Heart right ventricle (tissue), 16 donors: Measurements from ENCODE around the gene DTX2. TPM values are rescaled to one million over a fixed set of nuclear protein-coding genes. Genes with fewer than 3 reads are reported as not detected.
A peak's percentile ranks its signal among the peaks of the same experiment; 100 is the strongest.
"Not testable (repeated sequence)": the region's sequence is repeated elsewhere in the genome, so short reads cannot be mapped to it uniquely, and the experiment has no call there.

Experiments
- ATAC-seq, 8 donors: fragments of 200-7000 bp; cut with Tn5 transposase; one replicate each; pipeline ENCODE4 v1.9.1; 2020; ENCODE audit warnings: mild to moderate bottlenecking in 8 of 8, moderate library complexity in 8 of 8, moderate number of reproducible peaks in 1 of 8
- DNase-seq, 2 donors: peaks; one replicate each; pipeline ENCODE4 v3.0.0-alpha.2; 2020
- H3K27ac ChIP-seq, 10 donors: fragments of 200-600 bp; sonication (generic) in 2 of 10; one replicate each; pipeline versions ENCODE4 v1.5.0 to v1.8.0; 2020 to 2022; ENCODE audit warnings: mild to moderate bottlenecking in 3 of 10
- H3K27me3 ChIP-seq, 7 donors: fragments of 200-600 bp; one replicate each; pipeline ENCODE4 v1.8.0; 2021 to 2022; ENCODE audit warnings: mild to moderate bottlenecking in 2 of 7
- H3K36me3 ChIP-seq, 9 donors: fragments of 200-600 bp; sonication (generic) in 1 of 9; one replicate each; pipeline versions ENCODE4 v1.5.0 to v1.8.0; 2020 to 2022; ENCODE audit warnings: mild to moderate bottlenecking in 2 of 9
- H3K4me1 ChIP-seq, 9 donors: fragments of 200-600 bp; sonication (generic) in 1 of 9; one replicate each; pipeline versions ENCODE4 v1.5.0 to v1.8.0; 2020 to 2022; ENCODE audit warnings: mild to moderate bottlenecking in 4 of 9
- H3K4me3 ChIP-seq, 10 donors: fragments of 200-600 bp; sonication (generic) in 2 of 10; one replicate each; pipeline versions ENCODE4 v1.5.0 to v1.8.0; 2020 to 2022; ENCODE audit warnings: mild to moderate bottlenecking in 7 of 10, moderate library complexity in 2 of 10
- H3K9me3 ChIP-seq, 11 donors: fragments of 200-600 bp in 10 of 11; sonication (generic) in 2 of 11; one replicate each; pipeline versions ENCODE4 v1.5.0 to v1.8.0; 2013 to 2022; ENCODE audit warnings: mild to moderate bottlenecking in 2 of 11, control low read depth in 1 of 11, moderate library complexity in 1 of 11
- CTCF ChIP-seq, 9 donors: fragments of 200-600 bp; sonication (generic) in 2 of 9; IDR thresholded peaks; one replicate each; pipeline versions ENCODE4 v1.5.0 to v1.8.0; 2021 to 2022; ENCODE audit warnings: antibody characterized with exemption in 9 of 9, mild to moderate bottlenecking in 5 of 9, moderate library complexity in 1 of 9
- WGBS, 2 donors: extraction: QIAGEN DNeasy Blood & Tissue Kit; methylation state at CpG; one replicate each; pipeline ENCODE4 v1.1.7; 2013; ENCODE audit warnings: inconsistent platforms in 1 of 2; 5-methylcytosine and 5-hydroxymethylcytosine counted together
- intact Hi-C, 10 donors: fragments of 100-400 bp; cut with DNase I; formaldehyde crosslinking; loops; one replicate each; pipeline versions ENCODE4 v1.11.1 to v1.14.2; 2022
- long read RNA-seq, 3 donors: library from polyadenylated mRNA; unstranded; transcript quantifications; one replicate each; pipeline ENCODE4 v2.0.0, GENCODE V29; 2020 to 2021
- polyA plus RNA-seq, 2 donors: library from polyadenylated mRNA; stranded (reverse); fragments of 200-250 nt; gene quantifications; one replicate each; pipeline ENCODE4 v1.2.3, GENCODE V29; 2013
- total RNA-seq, 10 donors: library from RNA; stranded (reverse); fragmentation: NEBNext Ultra II Directional in 3 of 10; extraction: Animal tissue kit (Norgen Biotek cat#: 25700) in 3 of 10; gene quantifications; one replicate each; pipeline versions ENCODE4 v1.2.1 to v1.2.4, GENCODE V29; 2021 to 2023
- donor health status: Arrhythmogenic right ventricular cardiomyopathy.
- donor health status: ischemic (EF 13 %, LVEDD 7.1; RV severe dilation, severe dysfunction).
- donor health status: healthy with polysubstance abuse.
- donor health status: DM: no; HTN: yes; CAD: no.
- donor health status: DM: no; HTN: no; CAD: no.
- donor health status: ischemic (EF 25% LVEDD 6.9; RV normal size, moderate dysfunction).
- donor health status: ischemic (EF 25% LVEDD 5.7; RV mildly dilated, moderate dysfunction).
- donor health status: healthy.
- donor health status: DM: yes; HTN: yes; CAD: no.
- donor health status: Ischemic cardiomyopathy.
- donor health status: ischemic (EF 35%, LVEDD 5.7; RV mildly dilated, moderate dysfunction).
- donor health status: nonischemic (EF 11% LVEDD 7.7; RV severe dilation, severe dysfunction).
- donor health status: DM: yes; HTN: yes; CAD: no.
- donor health status: PGD.
- donor health status: ischemic (EF 29% LVEDD 5.4; RV normal size, mild dysfunction).
- donor health status: nonischemic (EF 23%, LVEDD 6.1; RV moderate dilation, normal function).

Gene DTX2
- total RNA-seq = 10 to 100 TPM in 2 of 10 donors, 1 to 10 TPM in 8; 5.8 to 11.4 (median 8.1) TPM
- 10 to 100 TPM; 11.2 to 23.4 TPM for polyA plus RNA-seq
- long read RNA-seq, donor 1, partial matches to known transcripts = 5 of 12 reads
- long read RNA-seq, donor 1, other reads (novel, unspliced or antisense) = 3 of 12 reads
- long read RNA-seq, donor 2, partial matches to known transcripts = 3 of 6 reads
- long read RNA-seq, donor 2, other reads (novel, unspliced or antisense) = 3 of 6 reads
- long read RNA-seq, donor 3, partial matches to known transcripts = 15 of 23 reads
- long read RNA-seq, donor 3, other reads (novel, unspliced or antisense) = 5 of 23 reads

DNA sequence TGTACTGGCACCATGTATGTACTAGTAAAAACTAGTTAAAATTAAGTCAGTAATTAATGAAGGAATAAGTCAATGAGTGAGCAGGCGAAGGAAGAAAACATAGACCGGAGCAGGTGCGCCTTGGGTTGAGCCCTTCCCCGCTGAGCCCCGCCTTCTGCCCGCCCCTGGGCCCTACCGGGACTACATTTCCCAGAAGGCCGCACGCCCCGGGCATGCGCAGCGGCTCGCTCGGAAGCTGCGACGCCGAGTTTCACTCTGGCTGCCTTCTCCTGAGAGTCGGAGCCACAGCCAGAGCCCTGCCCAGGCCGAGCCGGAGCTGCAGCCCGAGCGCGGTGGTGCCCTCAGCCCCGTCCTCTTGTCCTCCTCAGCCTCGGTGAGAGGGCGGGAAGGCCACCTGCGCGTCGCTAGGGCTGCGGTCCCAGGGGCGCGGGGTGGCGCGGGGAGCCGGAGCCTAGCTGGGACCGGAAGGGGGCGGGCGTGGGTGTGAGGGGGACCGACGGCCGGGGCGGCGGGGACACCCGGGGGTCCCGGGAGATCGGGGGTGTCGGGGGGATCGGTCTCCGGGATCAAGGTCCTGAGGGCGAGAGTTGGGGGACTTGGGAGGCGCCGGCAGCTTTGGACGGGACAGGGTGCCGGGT is at the start of gene DTX2:
Gene DTX2, plus strand, starts transcription at position 246 of the 638 bp plus-strand sequence. CDS start 18,801 bp downstream, outside the sequence.
- intact Hi-C loops = not testable (repeated sequence)
- WGBS, 2 donors = 0% methylated on average over 15 to 16 of the region's 54 CpGs
- DNase-seq = peak in 1 of 2 donors; percentile 33

DNA sequence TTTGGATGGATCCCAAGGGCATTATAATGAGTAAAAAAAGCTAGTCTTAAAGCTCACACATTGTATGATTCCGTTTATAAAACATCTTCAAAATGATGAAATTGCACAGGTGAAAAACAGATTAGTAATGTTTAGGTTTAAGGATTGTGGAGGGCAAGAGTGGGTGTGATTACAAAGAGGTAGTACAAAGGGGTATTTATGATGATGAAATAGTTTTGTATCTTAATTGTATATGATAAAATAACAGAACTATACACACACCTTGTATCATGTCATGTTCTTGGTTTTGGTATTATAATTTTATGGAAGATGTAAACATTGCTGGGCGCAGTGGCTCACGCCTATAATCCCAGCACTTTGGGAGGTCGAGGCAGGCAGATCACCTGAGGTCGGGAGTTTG is 49.3 kb upstream of the DTX2 start:
- Histone ChIP-seq H3K36me3 (no peaks in the 10 kb centered on the region), H3K9me3 (no peaks in the 10 kb centered on the region), H3K4me3 (no peak overlapping the region), H3K27ac (no peak overlapping the region), H3K4me1 (no peaks in the 10 kb centered on the region), H3K27me3 (peaks cover 0 to 4% (median 0%) of the 10 kb centered on the region in 7 donors)
- DNase-seq = no peak
- WGBS, 2 donors = 85 to 88% methylated on average over 5 of the region's 5 CpGs
- no peak for TF ChIP-seq CTCF (IDR thresholded peaks at IDR 0.05)
- intact Hi-C loops = no loop called here
- ATAC-seq = no peak

More for the DNA sequence above, at the start of gene DTX2:
- not testable (repeated sequence) for H3K9me3 ChIP-seq, H3K4me1 ChIP-seq, H3K27me3 ChIP-seq, H3K36me3 ChIP-seq
- Histone ChIP-seq H3K27ac (peak within 1 kb of the TSS in 8 of 10 donors; percentile 55 to 82 (median 64)), H3K4me3 (peak within 1 kb of the TSS; percentile 32 to 60 (median 55))
- TF ChIP-seq CTCF (IDR thresholded peaks at IDR 0.05) = peak in 4 of 9 donors; percentile 9 to 21 (median 14)
- ATAC-seq = peak; percentile 96 to 98 (median 97)

DNA sequence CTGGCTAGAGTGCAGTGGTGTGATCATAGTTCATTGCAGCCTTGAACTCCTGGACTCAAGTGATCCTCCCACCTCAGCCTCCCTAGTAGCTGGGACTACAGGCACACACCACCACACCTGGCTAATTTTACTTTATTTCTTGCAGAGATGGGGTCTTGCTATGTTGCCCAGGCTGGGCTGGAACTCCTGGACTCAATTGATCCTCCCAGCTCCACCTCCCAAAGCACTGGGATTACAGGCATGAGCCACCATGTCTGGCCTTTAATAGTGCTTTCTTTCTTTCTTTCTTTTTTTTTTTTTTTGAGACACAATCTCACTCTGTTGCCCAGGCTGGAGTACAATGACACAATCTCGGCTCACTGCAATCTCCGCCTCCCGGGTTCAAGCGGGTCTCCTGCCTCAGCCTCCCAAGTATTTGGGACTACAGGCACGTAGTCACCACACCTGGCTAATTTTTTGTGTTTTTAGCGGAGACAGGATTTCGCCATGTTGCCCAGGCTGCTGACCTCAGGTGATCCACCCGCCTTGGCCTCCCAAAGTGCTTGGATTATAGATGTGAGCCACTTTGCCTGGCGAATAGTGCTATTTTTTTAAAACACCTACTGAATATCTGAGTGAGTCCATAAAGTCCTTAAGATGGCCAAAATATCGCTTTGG is 43.7 kb upstream of the DTX2 start:
- peaks cover 0 to 12% (median 0%) of the 10 kb centered on the region in 9 donors for H3K4me1 ChIP-seq
- H3K27ac ChIP-seq, ATAC-seq, DNase-seq, H3K36me3 ChIP-seq, H3K4me3 ChIP-seq, H3K27me3 ChIP-seq, intact Hi-C loops: not testable (repeated sequence)
- peaks cover 0 to 11% (median 0%) of the 10 kb centered on the region in 11 donors for H3K9me3 ChIP-seq
- WGBS, 2 donors = 91 to 98% methylated on average over 10 of the region's 10 CpGs

GRCh38 chr7:76421097-76421496 is 40.4 kb upstream of the DTX2 start:
- WGBS, 2 donors = 80 to 88% methylated on average over 6 of the region's 6 CpGs
- H3K9me3 ChIP-seq = peaks cover 0 to 11% (median 0%) of the 10 kb centered on the region in 11 donors
- H3K27me3 ChIP-seq, H3K27ac ChIP-seq, H3K4me3 ChIP-seq, intact Hi-C loops, ATAC-seq, H3K36me3 ChIP-seq, DNase-seq: not testable (repeated sequence)
- H3K4me1 ChIP-seq = peaks cover 0 to 12% (median 0%) of the 10 kb centered on the region in 9 donors

DNA sequence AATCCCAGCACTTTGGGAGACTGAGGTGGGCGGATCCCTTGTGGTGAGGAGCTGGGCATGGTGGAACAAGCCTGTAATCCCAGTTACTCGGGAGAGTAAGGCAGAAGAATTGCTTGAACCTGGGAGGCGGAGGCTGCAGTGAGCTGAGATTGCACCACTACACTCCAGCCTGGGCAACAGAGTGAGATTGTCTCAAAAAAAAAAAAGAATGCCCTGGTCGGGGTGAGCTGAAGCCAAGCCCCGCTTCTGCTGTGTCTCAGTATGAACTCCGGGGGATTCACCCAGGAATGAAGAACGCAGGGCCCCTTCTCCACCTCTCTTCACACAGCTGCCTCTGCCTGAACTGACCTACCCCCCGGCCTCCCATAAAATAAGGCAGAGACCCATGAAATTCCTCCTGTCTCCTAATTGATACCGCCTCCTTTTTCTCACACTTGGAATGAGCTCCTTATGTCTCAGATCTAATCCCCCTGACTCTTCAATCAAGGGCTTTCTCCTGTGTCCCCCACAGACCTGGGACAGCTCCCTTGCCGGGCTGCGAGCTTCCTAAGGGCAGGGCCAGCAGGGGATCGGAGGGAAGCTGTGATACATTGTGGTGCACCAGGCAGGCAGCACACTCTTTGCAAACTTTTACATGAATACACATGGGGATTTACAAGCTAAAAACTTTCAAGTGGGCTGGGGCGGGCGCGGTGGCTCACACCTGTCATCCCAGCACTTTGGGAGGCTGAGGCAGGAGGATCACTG is 37.7 kb upstream of the DTX2 start:
- Histone ChIP-seq H3K9me3 (peaks cover 0 to 11% (median 0%) of the 10 kb centered on the region in 11 donors), H3K4me3 (no peak overlapping the region), H3K27me3 (peaks cover 0 to 4% (median 0%) of the 10 kb centered on the region in 7 donors), H3K4me1 (peaks cover 0 to 19% (median 0%) of the 10 kb centered on the region in 9 donors), H3K27ac (no peak overlapping the region), H3K36me3 (no peaks in the 10 kb centered on the region)
- ATAC-seq (no peak), DNase-seq (no peak)
- WGBS, 2 donors = 58 to 68% methylated on average over 15 of the region's 15 CpGs
- intact Hi-C loops = no loop called here
- no peak for TF ChIP-seq CTCF (IDR thresholded peaks at IDR 0.05)
